AG08396 (cell line): ENCODE data around the gene UBA6.
A peak's percentile ranks its signal among the peaks of the same experiment; 100 is the strongest.
"Not testable (repeated sequence)": the region's sequence is repeated elsewhere in the genome, so short reads cannot be mapped to it uniquely, and the experiment has no call there.

Source experiments
- DNase-seq: peaks from one replicate; pipeline ENCODE4 v3.0.0; 2012; ENCODE audit warnings: low spot score, mixed read lengths

The UBA6 gene

GRCh38 chr4:67713529-67714247, 12.7 kb upstream of the UBA6 start:
- peak; percentile 29 for DNase-seq

GRCh38 chr4:67712650-67713528, 11.9 kb upstream of the UBA6 start:
- no peak for DNase-seq

GRCh38 chr4:67712000-67712625, 11.2 kb upstream of the UBA6 start:
- no peak for DNase-seq

- not testable (repeated sequence) for DNase-seq
These were observed 5.7 kb upstream of the UBA6 start for GRCh38 chr4:67706682-67707081.

GRCh38 chr4:67704843-67705242, 3.9 kb upstream of the UBA6 start:
- DNase-seq = no peak

- no peak for DNase-seq
These were observed 1.2 kb upstream of the UBA6 start for GRCh38 chr4:67702166-67702565.

GRCh38 chr4:67701517-67701850, 529 bp upstream of the UBA6 start:
- no peak for DNase-seq

- DNase-seq = peak; percentile 19
These were observed 728 bp downstream of the UBA6 start for GRCh38 chr4:67700116-67700737.

- no peak for DNase-seq
These were observed 1.4 kb downstream of the UBA6 start for GRCh38 chr4:67699603-67700002.

GRCh38 chr4:67697860-67698687, 2.9 kb downstream of the UBA6 start:
- no peak for DNase-seq

- no peak for DNase-seq
These were observed 4.9 kb downstream of the UBA6 start for GRCh38 chr4:67696061-67696460.

- no peak for DNase-seq
These were observed 6.3 kb downstream of the UBA6 start for GRCh38 chr4:67694662-67695061.

GRCh38 chr4:67691328-67691727, 9.6 kb downstream of the UBA6 start:
- no peak for DNase-seq

- no peak for DNase-seq
These were observed 13.3 kb downstream of the UBA6 start for GRCh38 chr4:67687636-67688035.

- DNase-seq = no peak
These were observed 15.5 kb downstream of the UBA6 start for GRCh38 chr4:67685532-67685859.

GRCh38 chr4:67684839-67685531, 16.0 kb downstream of the UBA6 start:
- peak; percentile 24 for DNase-seq

GRCh38 chr4:67682266-67682665, 18.7 kb downstream of the UBA6 start:
- no peak for DNase-seq

GRCh38 chr4:67680581-67681222, 20.3 kb downstream of the UBA6 start:
- peak; percentile 12 for DNase-seq

- no peak for DNase-seq
These were observed 22.3 kb downstream of the UBA6 start for GRCh38 chr4:67678612-67679011.

GRCh38 chr4:67674098-67674497, 26.9 kb downstream of the UBA6 start:
- DNase-seq = no peak

GRCh38 chr4:67668315-67668714, 32.6 kb downstream of the UBA6 start:
- DNase-seq = no peak
